Non-pigmented ciliary epithelial cell (primary cell): Measurements from ENCODE around the gene ADARB1.
"Not testable (repeated sequence)": the region's sequence is repeated elsewhere in the genome, so short reads cannot be mapped to it uniquely, and the experiment has no call there.

Experiments
- DNase-seq: peaks from one replicate; pipeline ENCODE4 v3.0.0-alpha.2; 2010; ENCODE audit warnings: low read depth

Gene ADARB1, protein sequence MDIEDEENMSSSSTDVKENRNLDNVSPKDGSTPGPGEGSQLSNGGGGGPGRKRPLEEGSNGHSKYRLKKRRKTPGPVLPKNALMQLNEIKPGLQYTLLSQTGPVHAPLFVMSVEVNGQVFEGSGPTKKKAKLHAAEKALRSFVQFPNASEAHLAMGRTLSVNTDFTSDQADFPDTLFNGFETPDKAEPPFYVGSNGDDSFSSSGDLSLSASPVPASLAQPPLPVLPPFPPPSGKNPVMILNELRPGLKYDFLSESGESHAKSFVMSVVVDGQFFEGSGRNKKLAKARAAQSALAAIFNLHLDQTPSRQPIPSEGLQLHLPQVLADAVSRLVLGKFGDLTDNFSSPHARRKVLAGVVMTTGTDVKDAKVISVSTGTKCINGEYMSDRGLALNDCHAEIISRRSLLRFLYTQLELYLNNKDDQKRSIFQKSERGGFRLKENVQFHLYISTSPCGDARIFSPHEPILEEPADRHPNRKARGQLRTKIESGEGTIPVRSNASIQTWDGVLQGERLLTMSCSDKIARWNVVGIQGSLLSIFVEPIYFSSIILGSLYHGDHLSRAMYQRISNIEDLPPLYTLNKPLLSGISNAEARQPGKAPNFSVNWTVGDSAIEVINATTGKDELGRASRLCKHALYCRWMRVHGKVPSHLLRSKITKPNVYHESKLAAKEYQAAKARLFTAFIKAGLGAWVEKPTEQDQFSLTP

DNA sequence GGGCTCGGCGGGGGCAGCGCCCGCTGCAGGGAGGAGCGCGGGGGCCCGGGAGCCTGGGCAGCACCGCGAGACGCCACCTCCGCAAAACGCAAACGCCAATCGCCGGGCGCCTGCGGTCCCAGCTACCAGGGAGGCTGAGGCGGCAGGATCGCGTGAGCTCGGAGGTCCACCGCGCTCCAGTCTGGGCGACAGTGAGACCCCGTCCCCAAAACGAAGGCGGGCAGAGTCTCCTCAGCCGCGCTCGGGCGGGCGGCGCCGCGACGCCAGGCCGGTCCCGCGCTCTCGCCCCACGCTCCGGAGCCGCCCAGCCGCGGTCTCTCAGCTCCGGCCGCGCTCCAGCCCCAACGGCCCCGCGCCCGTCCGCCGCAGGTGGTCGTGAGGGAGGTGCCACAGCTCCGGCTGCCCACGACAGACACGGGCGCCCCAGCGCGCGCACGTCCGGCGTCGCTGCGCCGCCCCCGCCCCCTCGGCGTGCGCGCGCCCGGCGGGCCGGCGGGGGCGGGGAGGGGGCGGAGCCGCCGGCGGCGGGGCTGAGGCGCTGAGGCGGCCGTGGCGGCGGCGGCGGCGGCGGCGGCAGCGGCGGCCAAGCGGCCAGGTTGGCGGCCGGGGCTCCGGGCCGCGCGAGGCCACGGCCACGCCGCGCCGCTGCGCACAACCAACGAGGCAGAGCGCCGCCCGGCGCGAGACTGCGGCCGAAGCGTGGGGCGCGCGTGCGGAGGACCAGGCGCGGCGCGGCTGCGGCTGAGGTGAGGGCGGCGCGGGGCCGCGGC, at the start of gene ADARB1:
ADARB1 (plus strand) TSS at position 533 of the 770 bp plus-strand sequence. CDS start 97,077 bp downstream, outside the sequence.
- no peak for DNase-seq

DNA sequence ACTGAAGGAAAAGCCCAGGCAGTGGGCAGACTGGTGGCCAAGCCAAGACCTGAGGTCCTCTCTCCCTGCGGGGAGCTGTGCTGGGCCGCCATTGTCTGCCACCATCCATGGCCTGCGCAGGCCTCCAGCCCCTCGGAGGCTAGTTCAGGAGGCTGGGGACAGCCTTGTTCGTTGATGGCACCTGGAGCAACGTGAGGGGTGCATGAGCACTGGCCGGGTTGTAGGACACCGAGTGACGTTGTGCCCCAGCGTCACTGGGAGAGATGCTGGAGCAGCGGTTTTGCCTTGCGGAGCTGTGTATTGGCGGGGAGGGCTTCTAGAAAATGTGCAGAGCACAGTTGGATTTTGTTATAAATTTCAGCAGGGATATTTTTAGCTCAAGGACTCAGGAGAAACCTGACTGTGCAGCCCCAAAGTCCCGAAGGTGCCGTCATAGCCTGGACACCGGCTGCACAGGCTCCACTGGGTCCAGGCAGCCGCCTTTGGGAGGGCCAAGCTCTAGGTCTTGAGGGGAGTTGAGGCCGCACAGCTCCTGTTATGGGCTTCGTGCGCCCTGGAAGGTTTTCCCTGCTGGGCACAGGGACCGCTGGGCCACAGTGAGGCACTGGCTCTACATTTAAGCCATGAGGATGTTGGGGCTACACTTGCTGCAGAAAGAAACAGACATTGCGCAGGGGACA, 48.2 kb upstream of the ADARB1 start:
- no peak for DNase-seq

DNA sequence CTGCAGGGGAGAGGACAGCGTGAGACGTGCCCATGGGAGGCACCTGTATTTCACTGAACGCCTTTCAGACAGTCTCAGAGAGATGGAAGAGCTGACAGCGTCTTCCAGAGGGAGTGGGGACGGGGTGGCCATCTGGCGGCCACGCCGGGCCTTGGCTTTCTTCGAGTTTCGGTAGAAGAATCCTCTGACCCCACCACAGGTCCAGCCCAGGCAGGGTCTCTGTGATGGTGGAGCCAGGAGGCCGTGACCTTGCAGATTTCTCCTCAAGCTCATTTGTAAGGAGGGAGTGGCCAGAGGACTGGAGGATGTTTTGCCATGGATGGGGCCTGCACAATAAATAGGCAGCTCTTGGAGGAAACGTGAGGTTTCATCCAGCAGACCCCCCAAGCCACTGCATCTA, 47.6 kb upstream of the ADARB1 start:
- DNase-seq: no peak

DNA sequence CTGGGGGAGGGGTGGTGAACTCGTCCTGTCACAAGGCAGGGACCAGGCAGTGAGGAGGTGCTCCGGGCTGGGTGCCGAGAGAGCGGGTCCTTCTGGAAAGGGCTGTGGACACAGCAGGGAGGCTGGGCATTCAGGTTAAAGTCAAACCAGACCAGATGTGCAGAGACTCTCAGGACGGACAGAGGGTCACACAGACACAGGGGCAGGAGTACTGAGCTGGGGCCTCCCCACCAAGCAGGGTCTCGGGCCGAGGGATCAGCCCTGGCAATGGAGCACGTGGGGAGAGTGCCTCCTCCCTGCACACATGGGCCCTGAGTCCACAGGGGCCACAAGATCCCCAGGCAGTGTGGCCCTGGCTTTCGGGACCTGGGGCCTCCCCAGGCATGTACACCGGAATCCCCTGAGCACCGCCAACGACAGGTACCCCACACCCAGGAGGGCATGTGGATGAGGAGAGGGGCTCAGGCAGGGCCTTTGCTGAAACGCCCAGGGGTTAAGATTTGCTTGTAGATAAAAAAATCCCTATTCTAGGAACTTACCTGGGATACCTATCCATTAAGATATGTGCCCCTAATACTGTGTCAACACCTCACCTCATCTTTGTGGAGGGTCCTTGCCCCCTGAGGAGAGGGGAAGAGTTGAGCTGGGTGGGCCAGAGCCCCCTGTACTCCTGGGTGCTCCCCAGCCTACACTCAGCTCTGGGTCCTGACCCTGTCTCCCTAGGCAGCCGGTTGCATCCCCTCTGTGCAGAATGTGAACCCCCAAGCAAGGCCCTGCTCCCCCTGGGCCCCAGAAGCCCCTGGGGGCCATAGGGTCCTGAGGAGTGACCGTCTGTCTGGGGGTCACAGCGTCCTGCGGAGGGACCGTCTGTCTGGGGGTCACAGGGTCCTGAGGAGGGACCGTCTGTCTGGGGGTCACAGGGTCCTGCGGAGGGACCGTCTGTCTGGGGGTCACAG, 46.9 kb upstream of the ADARB1 start:
- DNase-seq: no peak

DNA sequence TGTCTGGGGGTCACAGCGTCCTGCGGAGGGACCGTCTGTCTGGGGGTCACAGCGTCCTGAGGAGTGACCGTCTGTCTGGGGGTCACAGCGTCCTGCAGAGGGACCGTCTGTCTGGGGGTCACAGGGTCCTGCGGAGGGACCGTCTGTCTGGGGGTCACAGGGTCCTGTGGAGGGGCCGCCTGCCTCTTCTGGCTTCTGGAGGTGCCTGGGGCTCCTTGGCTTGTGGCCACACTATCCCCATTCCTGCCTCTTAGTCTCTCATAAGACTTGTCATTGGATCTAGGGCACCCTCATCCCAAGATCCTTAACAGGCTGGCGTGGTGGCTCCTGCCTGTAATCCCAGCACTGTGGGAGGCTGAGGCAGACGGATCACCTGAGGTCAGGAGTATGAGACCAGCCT, 45.7 kb upstream of the ADARB1 start:
- not testable (repeated sequence) for DNase-seq

DNA sequence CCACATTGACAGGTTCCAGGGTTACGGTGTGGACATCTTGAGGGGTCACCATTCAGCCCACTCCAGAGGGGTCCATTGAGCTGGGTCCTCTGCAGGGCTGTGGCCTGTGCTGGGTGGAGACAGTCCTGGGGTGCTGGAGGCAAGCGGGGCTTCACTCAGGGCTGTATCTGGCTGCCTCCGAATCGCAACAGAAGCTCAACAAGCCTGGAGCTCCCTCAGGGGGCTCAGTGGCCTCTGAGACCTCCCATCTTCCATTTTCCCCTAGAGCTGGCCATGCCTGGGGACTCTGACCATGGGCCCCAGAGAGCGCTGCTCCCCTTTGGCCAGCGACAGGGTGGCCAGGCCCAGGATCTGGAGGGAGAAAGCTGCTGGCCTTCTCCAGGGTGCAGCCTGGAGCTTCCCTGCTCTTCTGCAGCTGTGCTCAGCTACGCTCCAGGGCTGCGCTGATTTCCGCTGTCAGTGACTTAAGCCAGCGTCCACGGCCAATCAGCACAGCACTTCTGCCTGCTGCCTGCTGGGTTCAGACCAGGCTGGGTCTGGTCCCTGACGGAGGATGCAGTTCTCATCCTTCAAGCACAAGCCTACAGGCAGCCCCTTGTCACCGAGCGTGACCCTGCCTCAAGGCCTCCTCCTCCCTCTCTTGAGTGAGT, 45.0 kb upstream of the ADARB1 start:
- no peak for DNase-seq

DNA sequence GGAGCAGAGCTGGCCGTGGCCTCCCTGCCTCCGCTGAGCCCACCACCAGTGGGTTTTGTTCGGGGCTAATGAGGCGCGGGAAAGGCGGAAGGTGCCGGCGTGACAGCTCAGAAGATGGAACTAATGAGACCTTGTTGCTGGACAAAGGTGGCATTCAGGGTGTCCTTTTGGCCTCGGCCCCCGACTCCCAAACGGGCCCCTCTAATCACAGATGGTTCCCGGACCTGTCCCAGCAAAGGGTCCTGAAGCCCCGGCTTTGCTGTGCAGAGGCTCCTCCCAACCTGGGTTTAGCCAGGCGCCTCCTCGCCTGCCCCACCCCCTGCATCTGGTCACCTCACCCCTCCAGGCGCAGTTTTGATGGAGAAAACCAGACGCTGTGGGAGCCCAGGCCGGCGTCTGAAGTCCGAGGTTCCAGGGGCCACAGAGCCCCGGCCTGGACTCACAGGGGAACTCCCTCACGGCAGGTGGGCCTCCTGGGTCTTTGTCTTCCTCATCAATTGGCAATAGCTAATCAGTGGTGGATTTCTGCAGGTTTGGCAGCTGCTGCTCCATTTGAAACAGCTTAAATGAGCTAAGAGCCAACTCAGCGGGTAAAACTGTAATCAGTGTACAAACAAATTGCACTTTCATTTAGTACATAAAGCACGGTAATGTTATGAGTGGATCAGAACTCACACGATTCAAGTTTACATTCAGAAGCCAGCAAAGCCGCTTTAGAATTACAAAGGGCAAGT, 44.3 kb upstream of the ADARB1 start:
- DNase-seq: no peak

DNA sequence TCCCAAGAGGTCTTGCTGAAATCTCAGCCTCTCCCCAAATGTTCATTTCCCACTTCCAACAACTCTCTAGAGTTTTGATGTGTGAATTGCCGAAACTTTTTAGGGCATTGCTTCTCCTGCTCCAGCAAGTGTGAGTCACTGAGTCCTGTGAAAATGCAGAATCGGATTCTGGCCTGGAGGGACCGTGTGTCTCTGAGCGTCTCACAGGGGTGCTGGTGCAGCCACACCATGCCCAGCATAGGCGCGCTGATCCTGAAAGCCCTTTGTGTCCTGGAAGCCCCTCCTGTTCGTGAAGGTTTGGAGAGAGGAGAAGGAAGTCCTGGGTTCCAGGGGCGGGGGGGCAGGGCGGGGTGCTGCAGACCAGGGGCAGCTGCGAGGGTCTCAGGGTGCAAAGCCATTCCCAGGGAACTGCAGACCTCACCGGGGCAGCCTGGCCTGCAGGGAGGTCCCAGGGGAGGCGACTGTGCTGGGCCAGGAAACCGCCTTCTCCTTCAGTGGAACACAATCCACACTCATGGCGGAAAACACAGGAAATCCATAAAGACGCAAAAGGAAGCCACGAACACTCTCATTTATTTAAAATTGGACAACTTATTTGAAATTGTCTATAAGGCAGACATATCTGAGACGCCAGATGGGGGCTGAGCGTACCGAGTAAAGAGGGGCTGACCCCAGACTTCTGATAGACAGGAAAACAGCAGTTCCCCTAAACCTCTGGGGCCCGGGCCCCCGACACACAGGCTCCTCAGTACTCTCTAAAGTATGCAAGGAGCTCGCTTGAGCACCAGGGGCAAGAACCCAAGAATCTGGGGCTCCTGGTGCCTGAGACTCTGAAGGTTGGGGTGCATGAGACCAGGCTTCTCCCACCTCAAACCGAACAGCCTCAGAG, 43.5 kb upstream of the ADARB1 start:
- no peak for DNase-seq

DNA sequence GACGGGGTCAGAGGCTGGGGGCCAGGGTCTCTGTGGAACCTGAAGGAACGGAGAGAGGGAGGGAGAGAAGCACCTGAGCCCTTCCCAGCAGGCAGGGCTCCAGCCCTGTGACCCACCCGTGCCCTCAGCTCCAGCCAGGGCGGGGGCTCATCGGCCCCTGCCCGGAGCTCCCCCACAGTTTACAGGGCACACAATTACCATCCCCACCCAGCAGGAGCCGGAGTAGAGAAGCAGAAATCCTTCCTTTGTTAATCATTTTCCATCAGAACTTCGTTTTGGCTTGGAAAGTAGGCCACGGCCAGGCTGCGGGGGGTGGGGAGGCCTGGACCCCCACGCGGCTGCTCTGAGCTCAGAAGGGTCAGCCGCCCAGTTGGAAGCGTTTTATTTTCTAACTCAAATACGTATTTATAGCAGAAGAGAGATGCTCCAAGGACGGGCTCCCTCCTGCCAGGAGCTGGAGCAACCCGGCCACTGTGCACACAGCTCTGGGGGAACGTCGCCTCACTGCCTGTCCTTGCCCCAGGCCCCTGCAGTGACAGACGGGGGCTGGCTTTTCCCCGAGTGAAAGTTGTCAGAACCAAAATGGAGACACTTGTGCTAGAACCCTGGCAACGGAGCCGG, 42.7 kb upstream of the ADARB1 start:
- no peak for DNase-seq

DNA sequence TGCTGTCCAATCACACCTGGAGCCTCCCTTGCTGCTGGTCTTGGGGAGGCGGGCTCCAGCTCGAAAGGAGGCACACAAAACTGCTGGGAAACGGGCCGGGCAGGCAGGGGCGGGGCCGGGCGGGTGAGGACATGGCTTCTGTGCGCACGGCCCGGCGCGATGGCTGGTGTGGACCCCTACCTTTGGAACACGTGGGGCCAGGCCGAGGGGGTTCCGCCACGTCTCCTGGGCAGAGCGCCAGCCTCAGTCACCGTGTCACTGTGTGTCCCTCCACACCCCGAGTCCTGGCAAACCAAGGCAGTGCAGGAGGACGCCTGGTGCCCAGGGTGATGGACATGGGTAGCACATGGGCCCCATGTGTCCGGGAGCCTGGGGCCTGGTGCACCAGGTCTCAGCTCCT, 42.0 kb upstream of the ADARB1 start:
- no peak for DNase-seq

DNA sequence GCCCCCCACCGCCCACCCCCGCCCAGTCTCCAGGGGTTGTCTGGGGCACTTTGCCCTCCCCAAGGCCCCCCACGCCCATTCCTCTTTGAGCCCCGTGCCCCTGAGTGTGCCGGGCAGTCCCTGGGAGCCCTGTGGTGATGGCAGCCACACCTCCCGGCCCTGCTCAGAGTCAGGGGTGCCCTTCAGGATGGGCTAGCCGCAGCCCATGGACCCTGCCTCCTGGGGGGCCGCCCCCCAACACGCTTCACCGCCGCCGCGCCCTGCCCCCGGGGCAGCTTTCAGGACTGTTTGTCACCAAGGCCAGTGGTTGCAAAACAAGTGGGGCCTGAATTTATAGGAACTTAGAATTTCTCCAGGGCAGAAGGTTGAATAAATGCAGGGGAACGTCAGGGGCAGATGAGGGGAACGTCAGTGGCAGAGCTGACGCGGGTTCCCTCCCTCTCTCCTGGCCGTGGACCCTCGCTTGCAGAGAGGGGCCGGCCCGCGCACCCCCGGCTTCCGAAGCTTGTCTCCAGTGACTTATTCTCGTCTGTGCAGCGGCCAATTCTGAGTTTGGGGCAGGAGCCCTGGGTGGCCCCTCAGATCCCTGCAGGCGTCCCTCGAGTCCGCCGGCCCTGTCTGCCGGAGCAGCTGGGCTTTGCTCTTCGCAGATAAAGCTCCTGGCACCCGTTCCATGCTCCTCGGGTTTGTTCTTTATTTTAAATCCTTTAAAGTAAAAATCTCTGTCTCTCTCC, 41.2 kb upstream of the ADARB1 start:
- no peak for DNase-seq

DNA sequence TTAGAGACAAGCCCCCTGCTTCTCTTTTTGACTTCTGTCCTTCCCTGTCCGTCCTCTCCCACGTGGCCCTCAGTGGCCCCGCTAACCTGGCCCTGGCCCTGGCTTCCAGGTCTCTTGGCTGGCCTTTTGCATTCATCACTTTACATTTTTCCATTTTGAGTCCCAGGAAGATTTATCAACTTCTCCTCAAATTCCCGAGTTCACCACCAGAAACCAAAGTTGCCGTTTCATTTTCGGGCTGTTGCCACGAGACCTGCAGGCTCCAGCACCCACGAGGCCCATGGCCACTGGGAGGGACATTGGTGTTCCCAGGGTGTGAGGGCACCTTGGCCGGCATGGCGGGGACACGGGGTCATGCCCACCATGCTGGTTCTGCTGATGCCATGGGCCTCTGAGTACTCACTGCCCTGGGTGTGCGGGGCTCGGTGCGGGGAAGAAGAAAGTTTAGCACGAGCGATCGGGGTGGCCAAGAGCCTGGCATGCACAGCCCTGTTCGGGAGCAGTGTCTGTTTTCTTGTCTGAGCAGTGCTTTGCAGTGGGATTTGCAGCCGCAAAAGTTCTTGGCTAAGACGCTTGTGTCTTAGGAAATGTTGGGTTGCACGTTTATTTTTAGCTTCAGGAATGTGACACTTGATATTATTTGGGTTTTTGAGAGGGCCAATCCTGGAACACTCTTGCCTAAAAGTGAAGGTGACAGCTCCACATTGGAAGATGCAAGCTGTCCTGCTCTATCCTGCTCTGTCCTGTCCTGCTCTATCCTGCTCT, 40.4 kb upstream of the ADARB1 start:
- no peak for DNase-seq

DNA sequence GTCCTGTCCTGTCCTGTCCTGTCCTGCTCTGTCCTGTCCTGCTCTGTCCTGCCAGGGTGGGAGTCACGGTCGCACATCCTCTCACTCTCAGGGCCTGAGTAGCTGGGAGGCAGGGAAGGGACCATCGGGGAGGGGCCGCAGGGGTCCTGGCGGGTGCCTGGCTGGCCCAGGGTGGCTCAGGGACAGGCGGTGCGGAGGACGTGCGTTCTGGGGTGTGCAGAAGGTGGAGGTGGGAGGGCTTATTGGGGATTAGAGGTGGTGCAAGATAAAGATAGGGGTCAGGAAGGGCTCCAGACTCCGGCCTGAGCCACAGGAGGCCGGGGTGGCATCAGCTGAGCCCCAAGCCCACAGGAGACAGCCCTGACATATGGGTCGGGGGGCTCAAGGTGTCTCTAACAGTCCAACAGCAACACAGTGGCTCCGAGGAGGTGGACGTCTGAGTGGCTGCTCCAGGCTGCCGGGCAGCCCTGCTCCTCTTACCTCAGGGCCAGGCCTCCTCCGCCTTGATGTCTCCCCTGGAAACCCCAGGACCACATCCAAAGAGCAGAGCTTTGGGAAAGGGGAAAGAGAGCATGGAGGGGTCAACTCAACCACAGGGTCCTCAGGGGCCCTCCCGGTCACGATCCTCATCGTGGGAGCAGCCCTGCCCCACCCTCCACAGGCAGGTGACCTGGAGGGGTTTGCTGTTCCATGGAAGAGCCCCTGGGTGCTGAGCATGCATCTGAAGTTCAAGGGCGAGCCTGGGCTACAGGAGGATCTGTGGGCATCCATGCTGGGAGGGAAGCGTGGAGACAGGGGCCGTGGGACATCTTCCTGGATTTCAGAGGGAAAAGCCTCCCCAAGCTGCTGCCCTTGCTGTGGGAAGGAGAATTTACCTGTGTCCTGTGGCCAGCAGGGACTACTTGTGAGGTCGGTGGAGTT, 39.6 kb upstream of the ADARB1 start:
- no peak for DNase-seq

DNA sequence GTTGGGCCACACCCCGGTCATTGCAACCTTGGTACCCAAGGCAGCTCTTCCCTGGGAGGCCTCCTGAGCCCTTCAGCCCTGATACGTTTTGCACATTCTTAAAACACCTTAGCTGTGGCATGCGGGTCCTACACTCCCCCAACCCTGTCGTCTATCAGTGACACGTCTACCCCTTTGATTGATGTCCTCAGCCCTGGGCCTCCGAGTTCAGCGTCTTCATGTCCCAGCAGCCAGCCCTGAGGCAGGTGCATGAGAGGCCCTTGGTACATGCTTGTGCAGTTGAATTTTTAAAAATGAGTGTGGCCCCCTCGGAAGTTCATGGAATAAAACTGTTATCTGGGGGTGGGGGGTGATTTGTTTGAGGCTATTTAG, 38.9 kb upstream of the ADARB1 start:
- no peak for DNase-seq

DNA sequence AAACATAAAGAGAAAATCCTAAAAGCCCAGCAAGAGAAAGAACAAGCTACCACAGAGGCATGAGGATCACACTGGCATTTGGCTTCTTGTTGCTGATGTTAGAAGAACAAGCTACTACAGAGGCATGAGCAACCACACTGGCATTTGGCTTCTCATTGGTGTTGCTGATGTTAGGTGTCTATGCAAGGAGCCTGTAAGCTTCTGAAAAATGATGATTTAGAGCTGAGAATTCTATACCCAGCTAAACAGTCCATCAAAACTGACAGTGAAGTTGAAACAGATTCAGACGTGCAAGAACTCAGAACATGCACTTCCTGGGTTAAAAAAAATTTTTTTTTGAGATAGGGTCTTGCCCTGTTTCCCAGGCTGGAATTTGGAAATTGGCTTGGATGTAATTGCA, 37.8 kb upstream of the ADARB1 start:
- DNase-seq: no peak

DNA sequence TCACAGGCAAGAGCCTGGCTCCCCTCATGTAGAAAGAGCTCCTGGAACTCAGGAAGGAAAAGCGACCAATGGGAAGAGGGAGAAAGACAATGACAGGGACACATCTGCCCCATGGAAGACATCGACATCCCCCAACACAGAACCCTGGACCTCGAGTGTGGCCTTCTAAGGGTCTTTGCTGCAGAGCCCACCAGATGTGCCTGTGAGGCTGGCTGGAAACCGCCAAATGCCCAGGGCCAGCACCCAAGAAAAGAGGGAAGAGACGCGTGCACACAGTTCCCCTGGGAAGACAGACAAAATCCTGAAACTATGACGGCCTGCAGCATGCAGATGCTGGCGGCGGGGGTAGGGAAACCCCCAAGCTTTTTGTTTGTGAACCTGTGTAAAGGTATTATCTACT, 36.4 kb upstream of the ADARB1 start:
- no peak for DNase-seq
